Measurements from ENCODE around the gene ULK3.
A peak's percentile ranks its signal among the peaks of the same experiment; 100 is the strongest.

Gene ULK3

DNA sequence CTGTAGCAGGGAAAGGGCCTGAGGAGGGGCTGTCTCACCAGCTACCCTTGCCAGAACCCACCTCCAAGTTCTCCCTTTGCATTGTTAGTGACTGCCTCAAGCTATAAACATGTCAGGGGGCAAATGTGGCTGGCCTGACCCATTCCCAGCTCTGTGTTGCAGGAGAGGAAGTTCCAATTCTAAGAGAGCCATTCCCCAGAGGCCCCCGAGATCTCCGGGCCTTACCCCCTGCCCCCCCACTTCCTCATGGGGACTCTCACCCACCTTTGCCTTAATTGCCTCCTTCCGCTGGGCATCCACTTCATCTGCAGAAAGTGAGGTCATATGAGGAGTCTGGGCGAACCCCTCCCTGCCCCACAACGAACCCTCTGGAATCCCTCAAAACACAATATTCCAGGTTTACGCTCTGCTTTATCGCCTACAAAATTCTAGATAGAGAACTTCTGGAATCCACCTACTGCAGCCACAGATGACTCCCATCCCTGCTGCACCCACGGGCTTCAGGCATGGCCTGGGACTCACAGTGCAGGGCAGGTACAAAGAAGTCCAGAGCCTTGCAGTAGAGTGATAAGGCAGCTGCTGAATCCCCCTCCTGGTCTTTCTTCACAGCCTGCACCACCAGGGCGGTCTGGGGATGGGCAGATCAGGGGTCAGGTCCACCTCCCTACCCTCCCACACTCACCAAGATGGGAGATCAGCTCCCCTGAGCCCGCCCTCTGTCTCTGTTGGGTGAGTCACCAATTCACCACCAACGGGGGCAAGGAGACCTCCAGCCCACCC, 4.0 kb downstream of the ULK3 start:
- Mint-ChIP-seq H3K4me1 (peaks cover 47% of the 10 kb centered on the region), H3K27me3 (no peaks in the 10 kb centered on the region), H3K27ac (no peak overlapping the region), H3K9me3 (no peaks in the 10 kb centered on the region), H3K4me3 (no peak overlapping the region), H3K36me3 (peaks cover 36% of the 10 kb centered on the region)
- no peak for ATAC-seq

DNA sequence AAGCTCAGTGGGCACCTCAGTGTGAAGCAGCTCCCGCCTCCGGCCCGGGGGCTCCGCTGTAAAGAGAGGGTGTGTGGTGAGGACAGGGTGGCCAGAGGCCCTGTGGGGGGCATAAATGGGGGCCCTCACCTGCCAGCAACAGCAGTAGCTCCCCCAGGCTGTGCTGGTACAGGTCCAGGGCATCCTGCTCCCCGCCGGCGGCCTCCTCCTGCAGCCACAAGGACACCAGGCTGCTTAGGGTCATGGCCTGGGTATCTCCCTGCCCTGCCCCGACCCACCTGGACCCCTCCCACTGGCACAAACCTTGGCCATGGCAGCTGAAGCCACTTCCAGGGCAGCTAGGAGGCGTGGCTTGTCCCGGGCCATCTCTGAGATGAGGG, 4.8 kb downstream of the ULK3 start:
- H3K4me1 Mint-ChIP-seq = peaks cover 39% of the 10 kb centered on the region
- no peak for ATAC-seq
- no peak overlapping the region for H3K27ac Mint-ChIP-seq
- no peaks in the 10 kb centered on the region for H3K27me3 Mint-ChIP-seq
- peaks cover 36% of the 10 kb centered on the region for H3K36me3 Mint-ChIP-seq
- H3K9me3 Mint-ChIP-seq = no peaks in the 10 kb centered on the region
- H3K4me3 Mint-ChIP-seq = no peak overlapping the region

DNA sequence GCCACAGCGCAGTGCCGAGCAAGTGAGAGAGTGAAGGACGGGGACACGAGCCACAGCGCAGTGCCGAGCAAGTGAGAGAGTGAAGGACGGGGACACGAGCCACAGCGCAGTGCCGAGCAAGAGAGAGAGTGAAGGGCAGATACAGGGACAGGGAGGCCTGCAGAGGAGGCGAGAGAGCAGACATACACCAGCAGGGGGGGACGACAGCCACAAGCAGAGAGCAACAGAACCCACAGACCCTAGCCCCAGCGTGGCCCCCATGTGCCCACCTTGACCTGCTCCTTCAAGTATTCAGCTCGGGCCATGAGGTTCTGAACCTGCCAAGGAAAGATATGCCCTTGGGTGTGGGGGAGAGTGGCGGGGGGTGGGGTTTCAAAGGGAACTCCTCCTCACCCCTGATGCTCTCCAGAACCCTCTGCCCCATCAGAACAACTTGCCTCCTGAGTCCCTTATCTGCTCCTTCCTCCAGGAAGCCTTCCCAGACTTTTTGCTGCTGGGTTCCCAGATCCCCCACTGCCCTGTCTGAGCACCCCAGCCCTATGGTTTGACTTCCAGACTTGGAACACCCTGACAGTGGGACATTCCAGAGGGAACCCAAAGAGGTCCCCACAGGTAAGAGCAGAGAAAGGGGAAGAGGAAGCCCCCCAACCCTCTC, 5.3 kb downstream of the ULK3 start:
- Mint-ChIP-seq H3K27me3 (no peaks in the 10 kb centered on the region), H3K4me1 (peaks cover 40% of the 10 kb centered on the region), H3K36me3 (peaks cover 36% of the 10 kb centered on the region), H3K27ac (no peak overlapping the region), H3K4me3 (no peak overlapping the region), H3K9me3 (no peaks in the 10 kb centered on the region)
- ATAC-seq = no peak

DNA sequence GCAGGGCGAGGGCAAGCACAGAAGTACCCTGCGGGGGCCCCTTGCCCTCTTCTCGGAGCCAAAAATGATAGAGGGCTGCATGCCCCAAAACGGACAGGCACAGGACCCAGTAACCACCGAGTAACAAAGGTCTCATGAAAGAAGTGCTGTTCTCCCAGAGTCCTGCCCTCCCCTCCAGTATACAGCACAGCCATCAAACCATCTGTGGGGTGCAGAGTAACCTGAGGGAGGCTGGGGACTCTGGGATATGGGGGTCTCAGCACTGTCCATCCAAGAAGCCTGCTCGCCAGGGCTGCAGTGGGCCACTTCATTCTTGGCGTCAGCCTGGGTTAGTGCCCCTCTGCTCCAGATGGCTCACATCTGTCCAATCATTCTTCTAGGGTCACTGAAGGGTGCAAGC, 6.1 kb downstream of the ULK3 start:
- Mint-ChIP-seq H3K27ac (no peak overlapping the region), H3K4me3 (no peak overlapping the region), H3K27me3 (no peaks in the 10 kb centered on the region), H3K36me3 (peaks cover 36% of the 10 kb centered on the region), H3K9me3 (no peaks in the 10 kb centered on the region), H3K4me1 (peaks cover 33% of the 10 kb centered on the region)
- no peak for ATAC-seq

DNA sequence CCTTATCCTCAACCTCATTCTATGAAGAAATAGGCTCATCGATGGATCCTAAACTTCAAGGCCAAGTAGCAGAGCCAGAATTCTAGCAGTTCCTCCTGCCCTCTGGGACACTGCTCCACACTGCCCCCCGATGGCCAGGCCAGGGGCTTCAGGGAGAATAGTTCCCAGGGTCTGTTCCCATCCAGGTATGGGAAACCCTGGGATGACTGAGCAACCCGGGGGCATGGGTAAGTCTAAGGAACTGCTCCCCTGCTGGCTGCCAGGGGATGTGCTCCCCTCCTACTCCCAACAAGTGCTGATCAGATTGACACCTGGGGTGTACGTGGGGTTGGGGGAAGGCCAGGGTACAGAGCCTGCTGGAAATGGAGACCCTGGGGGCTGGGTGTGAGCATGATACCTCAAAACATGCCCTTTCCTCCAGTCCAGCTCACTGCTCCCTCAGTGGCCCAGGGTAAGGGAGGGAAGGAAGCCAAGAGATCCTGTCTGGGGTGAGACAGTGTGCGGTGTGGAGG, 7.6 kb downstream of the ULK3 start:
- ATAC-seq = no peak
- no peaks in the 10 kb centered on the region for H3K27me3 Mint-ChIP-seq
- H3K4me3 Mint-ChIP-seq = no peak overlapping the region
- H3K36me3 Mint-ChIP-seq = peaks cover 32% of the 10 kb centered on the region
- H3K4me1 Mint-ChIP-seq = peaks cover 25% of the 10 kb centered on the region
- no peak overlapping the region for H3K27ac Mint-ChIP-seq
- no peaks in the 10 kb centered on the region for H3K9me3 Mint-ChIP-seq

DNA sequence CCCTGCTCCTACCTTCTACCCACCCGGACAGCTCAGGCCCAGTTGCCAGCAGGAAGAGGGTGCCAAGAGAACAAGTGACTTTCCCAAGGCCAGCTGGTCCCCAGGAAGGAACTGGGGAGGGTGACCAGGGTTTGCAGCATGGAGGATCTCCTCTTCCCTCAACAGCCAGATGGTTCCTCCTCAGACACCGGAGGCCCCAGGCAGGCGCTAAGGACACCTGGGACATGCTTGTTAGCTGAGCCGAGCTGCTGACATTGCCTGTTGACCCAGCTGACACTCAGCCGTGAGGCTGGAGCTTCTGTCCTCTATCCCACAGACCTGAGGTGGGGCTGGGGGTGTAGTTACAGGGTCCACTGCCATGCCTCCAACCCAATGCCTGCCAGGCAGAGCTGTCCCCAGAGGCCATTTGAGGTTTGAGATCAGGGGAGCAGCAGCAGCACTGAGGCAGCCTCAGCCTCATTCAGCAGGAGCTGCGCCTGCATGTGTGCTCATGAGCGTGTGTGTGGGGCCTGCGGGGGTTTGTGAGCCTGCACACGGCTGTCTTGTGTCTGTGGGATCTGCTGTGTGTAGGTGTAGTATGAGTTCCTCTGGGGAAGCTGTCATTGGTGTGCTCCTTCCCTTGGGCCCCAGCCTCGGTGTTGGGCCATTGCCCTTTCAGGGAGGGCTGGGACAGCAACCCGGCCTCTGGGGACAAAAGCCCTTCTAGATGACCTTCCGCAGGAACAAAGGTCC, 9.4 kb downstream of the ULK3 start:
- peaks cover 4% of the 10 kb centered on the region for H3K27me3 Mint-ChIP-seq
- no peak overlapping the region for H3K4me3 Mint-ChIP-seq
- H3K4me1 Mint-ChIP-seq = peaks cover 18% of the 10 kb centered on the region
- H3K9me3 Mint-ChIP-seq = no peaks in the 10 kb centered on the region
- peak; percentile 36 for ATAC-seq
- H3K27ac Mint-ChIP-seq = peak overlapping the region; percentile 9
- H3K36me3 Mint-ChIP-seq = peaks cover 26% of the 10 kb centered on the region

DNA sequence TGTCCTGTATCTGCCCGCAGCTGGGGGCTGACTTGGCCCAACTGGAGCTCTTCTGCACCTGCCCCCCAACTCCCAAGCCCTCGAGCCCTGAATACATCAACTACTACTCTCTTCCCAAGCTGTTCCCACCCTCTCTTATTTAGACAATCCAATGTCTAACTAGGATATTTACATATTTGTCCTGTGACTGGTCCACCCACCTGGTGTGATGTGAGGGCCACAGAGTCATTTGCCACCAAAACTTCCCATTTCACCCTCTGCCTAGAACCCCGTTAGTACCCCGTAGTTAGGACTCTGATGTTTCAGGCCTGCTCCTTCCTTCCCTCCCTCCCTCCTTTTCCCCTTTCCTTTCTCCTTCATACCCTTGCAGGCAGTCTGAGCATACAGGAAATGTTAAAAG, 10.1 kb downstream of the ULK3 start:
- Mint-ChIP-seq H3K4me3 (no peak overlapping the region), H3K9me3 (no peaks in the 10 kb centered on the region), H3K4me1 (peaks cover 18% of the 10 kb centered on the region), H3K27me3 (peaks cover 12% of the 10 kb centered on the region), H3K27ac (peak overlapping the region; percentile 9), H3K36me3 (peaks cover 26% of the 10 kb centered on the region)
- ATAC-seq = no peak

DNA sequence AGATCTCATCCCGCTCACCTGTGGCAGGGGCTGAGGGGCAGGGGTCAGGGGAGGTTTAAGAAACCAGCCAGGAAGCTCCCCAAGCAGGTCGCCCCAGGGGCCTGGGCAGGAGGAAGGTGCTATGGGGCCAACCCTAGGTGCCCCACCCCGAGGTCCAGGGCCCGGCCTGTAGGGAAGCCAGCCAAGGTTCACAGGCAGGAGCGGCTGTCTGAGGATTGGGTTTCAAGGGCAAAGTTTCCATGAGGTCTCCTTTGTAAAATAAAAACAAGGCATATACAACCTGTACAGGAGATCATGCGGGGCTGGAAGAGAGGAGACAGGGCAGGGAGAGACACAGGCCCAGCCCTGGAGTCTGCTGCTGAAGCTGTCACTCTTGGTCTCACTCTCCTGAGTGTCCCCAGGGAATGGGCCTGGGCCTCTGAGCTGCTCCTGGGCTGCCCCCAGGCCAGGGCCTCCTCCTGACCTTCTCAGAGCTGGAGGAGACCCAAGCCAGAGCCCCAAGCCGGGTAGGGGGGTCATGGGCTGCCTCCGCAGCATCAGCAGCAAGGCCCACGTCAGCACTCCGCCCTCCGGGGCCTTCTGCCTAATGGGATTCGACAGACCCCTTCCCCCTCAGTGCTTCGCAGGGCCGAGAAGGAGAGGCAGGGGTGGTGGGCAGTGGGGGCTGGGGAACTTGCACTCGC, 11.0 kb downstream of the ULK3 start:
- Mint-ChIP-seq H3K4me1 (peaks cover 18% of the 10 kb centered on the region), H3K9me3 (no peaks in the 10 kb centered on the region), H3K27me3 (peaks cover 19% of the 10 kb centered on the region), H3K27ac (no peak overlapping the region), H3K4me3 (no peak overlapping the region), H3K36me3 (peaks cover 19% of the 10 kb centered on the region)
- no peak for ATAC-seq

DNA sequence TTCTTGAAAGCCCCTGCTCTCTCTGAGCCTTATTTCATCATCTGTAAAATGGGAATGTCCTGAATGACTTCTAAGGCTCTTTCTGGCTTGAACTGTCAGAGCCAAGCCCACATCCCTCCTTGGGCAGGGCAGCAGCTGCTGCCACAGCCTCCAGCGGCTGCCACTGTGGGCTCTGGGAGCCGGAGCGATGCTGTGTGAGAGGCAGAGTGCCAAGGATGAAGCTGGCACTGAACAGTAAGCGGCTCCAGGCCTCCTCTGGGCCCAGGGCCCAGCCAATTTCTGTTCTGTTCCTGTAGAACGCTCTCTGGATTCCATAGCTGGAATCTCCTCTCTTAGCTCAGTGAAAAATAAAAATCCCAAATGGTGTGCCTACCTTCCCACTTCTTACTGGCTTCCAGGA, 12.1 kb downstream of the ULK3 start:
- no peak overlapping the region for H3K27ac Mint-ChIP-seq
- ATAC-seq = no peak
- H3K4me1 Mint-ChIP-seq = peaks cover 23% of the 10 kb centered on the region
- peaks cover 9% of the 10 kb centered on the region for H3K36me3 Mint-ChIP-seq
- H3K9me3 Mint-ChIP-seq = no peaks in the 10 kb centered on the region
- H3K27me3 Mint-ChIP-seq = peaks cover 30% of the 10 kb centered on the region
- no peak overlapping the region for H3K4me3 Mint-ChIP-seq

DNA sequence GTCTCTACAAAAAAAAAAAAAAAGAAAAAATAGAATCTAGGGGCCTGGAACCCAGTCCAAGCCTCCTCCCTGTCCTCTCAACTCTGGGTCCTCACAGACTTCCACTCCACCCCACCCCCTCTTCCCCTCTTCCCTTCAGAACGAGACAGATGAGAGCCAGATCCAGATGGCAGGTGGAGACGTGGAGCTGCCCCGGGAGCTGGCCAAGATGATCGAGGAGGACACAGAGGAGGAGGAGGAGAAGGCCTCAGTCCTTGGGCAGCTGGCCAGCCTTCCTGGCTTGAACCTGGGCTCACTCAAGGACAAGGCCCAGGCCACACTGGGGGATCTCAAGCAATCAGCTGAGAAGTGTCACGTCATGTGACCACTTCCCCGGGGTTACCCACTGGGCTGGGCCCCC, 13.0 kb downstream of the ULK3 start:
- Mint-ChIP-seq H3K9me3 (no peaks in the 10 kb centered on the region), H3K27ac (no peak overlapping the region), H3K4me1 (peaks cover 14% of the 10 kb centered on the region), H3K4me3 (no peak overlapping the region), H3K36me3 (peaks cover 2% of the 10 kb centered on the region), H3K27me3 (peaks cover 36% of the 10 kb centered on the region)
- no peak for ATAC-seq

DNA sequence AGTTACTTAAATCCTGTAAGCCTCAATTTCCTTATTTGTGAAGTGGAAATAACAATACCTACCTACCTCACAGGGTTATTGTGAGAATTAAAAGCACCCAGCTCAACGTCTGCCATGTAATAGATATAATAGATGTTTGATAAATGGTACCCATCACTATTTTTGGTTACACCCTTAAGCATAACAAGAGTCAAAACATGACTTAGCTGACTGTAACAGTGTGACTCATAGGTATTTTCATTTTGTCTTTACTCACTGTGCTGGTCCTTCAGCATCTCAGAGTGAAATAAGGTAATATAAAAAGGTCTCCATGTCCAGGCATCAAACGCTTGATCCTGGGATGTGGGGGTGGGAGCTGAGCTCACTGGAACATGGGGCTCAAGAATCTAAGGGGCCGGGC, 13.5 kb downstream of the ULK3 start:
- Mint-ChIP-seq H3K9me3 (no peaks in the 10 kb centered on the region), H3K27ac (no peak overlapping the region)

DNA sequence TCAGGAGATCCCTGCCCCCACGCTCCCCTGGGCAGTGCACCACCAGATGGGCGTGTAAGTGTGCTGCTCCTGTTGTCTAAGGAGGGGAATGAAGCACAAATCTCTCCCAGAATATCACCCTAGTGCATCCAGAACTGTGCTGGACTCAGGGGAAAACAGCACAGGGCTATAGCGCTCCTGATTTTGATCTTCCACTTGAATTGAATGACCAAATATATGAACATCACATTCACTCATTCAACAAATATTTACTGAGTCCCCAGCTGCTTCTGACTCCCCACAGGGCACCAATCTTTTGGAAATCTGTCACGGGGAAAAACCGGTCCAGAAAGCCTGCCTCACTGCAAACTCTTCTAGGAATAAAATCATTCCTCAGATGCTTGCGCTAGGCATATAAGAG, 14.1 kb downstream of the ULK3 start:
- H3K27me3 Mint-ChIP-seq = peaks cover 41% of the 10 kb centered on the region

More for the DNA sequence above, 13.5 kb downstream of the ULK3 start:
- Mint-ChIP-seq H3K4me3 (no peak overlapping the region), H3K36me3 (no peaks in the 10 kb centered on the region), H3K27me3 (peaks cover 36% of the 10 kb centered on the region), H3K4me1 (peaks cover 11% of the 10 kb centered on the region)
- no peak for ATAC-seq

DNA sequence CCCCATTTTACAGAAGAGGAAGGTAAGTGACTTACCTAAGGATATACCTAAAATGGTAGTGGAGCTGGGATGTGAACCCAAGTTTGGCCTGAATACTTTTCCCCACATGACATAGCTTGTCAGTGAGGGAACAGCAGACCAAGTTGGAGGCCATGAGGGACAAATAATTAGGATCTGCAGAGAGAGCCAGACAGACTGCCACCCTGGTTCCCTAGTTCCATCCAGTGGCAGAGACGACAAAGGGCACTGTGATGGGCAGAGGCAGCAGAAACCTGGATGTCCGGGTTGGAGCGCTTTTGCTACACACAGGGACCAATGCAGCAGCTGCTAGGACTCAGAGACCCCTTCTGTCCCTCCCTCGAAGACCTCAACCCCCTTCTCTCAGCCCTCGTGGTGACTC, 15.3 kb downstream of the ULK3 start:
- Mint-ChIP-seq H3K27me3 (peaks cover 51% of the 10 kb centered on the region), H3K4me3 (no peak overlapping the region), H3K4me1 (peaks cover 6% of the 10 kb centered on the region), H3K9me3 (no peaks in the 10 kb centered on the region), H3K27ac (no peak overlapping the region), H3K36me3 (no peaks in the 10 kb centered on the region)
- ATAC-seq = no peak

More for the DNA sequence above, 14.1 kb downstream of the ULK3 start:
- H3K27ac Mint-ChIP-seq = no peak overlapping the region
- ATAC-seq = no peak
- no peaks in the 10 kb centered on the region for H3K36me3 Mint-ChIP-seq
- no peaks in the 10 kb centered on the region for H3K9me3 Mint-ChIP-seq
- peaks cover 11% of the 10 kb centered on the region for H3K4me1 Mint-ChIP-seq
- H3K4me3 Mint-ChIP-seq = no peak overlapping the region

DNA sequence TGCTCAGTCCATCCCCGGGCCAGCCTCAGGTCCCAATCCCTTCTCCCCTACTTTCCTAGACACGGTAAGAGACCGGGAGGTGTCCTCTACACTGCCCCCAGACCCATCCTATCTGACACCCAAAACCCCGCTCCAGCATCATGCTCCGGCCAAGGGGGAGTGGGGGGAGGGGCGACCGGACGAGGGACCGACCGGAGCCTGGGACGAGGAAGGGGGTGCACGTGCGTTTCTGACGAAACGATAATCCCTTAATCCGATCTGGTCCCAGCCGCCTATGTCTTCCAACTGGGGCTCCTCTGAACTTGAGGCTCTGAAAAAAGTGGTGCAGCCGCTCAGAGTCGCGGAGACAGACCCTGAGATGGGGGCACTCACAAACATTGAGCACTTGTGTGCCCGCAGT, 16.0 kb downstream of the ULK3 start:
- no peak overlapping the region for H3K4me3 Mint-ChIP-seq
- peaks cover 51% of the 10 kb centered on the region for H3K27me3 Mint-ChIP-seq
- H3K9me3 Mint-ChIP-seq = no peaks in the 10 kb centered on the region
- H3K36me3 Mint-ChIP-seq = no peaks in the 10 kb centered on the region
- ATAC-seq = no peak
- H3K27ac Mint-ChIP-seq = no peak overlapping the region
- H3K4me1 Mint-ChIP-seq = peaks cover 11% of the 10 kb centered on the region

DNA sequence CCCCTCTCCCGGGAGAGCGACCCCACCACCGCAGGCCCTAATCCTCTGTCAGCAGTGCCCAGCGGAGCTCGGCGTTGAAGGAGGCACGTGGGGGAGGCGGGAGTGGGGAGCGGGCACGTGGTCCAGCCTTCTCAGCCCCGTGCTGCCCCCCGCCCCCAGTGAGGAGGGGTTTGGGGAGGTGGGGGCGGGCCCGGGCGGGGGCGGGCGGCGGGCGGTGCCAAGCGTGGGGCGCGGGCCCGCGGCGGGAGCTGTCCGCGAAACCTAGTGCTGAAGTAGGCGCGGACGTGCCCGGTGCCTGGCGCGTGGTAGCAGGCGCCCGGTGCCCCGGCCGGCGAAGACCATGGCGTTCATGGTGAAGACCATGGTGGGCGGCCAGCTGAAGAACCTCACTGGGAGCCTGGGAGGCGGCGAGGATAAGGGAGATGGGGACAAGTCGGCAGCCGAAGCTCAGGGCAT, 16.6 kb downstream of the ULK3 start, which contains the start of gene CPLX3:
Gene CPLX3, plus strand, starts transcription at position 264 of the 456 bp plus-strand sequence. Its CDS starts 77 bp downstream, at position 341.
- H3K27ac Mint-ChIP-seq = no peak within 1 kb of the TSS
- peaks cover 51% of the 10 kb centered on the region for H3K27me3 Mint-ChIP-seq
- peaks cover 16% of the 10 kb centered on the region for H3K4me1 Mint-ChIP-seq
- peak; percentile 17 for ATAC-seq
- no peak within 1 kb of the TSS for H3K4me3 Mint-ChIP-seq
- no peaks in the 10 kb centered on the region for H3K36me3 Mint-ChIP-seq
- H3K9me3 Mint-ChIP-seq = no peaks in the 10 kb centered on the region
